IPS DF 19.7 (cell line): Measurements from ENCODE around the gene ARID1B.

Experiments
- DNase-seq: peaks from one replicate; pipeline ENCODE4 v3.0.0-alpha.2; 2013; ENCODE audit warnings: low read depth, low spot score

Gene ARID1B

GRCh38 chr6:156851454-156851921 is 74.3 kb downstream of the ARID1B start:
- DNase-seq = no peak

DNA sequence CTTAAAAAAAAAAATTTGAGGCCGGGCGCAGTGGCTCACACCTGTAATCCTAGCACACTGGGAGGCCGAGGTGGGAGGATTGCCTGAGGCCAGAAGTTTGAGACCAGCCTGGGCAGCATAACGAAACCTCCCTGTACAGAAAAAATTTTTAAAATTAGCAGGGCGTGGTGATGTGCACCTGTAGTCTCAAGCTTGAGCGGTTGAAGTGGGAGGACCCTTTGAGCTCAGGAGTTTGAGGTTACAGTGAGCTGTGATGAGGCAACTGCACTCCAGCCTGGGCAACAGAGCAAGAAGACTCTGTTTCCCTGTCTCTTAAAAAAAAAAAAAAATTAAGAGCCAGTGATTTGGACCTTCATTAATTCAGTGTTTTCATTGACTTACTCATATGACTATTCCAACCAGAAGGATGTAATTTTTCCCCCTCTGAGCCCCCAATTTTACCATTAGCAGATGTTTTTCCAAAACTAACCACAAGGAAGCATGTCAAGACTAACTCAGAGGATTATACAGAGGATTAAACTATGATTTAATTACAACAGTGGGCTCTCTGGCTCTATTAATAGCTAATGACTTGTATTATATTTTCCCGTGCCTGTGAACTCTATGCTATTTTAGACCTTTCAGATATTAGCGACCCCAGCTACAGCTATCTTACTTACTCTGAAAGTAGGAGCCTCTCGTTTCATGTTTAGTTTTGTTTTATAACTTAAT is 75.1 kb downstream of the ARID1B start:
- DNase-seq = no peak

DNA sequence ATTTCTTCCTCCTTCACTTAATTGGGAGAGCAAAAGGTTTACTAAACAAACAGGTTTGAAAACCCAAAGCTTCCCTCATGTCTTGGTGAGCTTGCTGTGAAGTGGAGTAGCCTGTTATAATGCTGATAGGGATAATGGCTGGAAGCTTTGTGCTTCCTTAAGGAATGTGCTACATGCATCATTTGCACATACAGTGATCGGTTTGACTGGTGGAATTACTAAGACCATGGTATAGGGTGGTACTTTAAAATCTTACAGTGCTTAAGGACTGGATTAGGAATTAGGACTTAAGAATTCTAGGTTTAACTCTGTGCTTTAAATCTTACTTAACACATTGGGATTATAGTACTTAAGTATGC is 75.7 kb downstream of the ARID1B start:
- peak; percentile 88 for DNase-seq

- DNase-seq = no peak
These were observed 76.6 kb downstream of the ARID1B start for GRCh38 chr6:156853733-156854132.

DNA sequence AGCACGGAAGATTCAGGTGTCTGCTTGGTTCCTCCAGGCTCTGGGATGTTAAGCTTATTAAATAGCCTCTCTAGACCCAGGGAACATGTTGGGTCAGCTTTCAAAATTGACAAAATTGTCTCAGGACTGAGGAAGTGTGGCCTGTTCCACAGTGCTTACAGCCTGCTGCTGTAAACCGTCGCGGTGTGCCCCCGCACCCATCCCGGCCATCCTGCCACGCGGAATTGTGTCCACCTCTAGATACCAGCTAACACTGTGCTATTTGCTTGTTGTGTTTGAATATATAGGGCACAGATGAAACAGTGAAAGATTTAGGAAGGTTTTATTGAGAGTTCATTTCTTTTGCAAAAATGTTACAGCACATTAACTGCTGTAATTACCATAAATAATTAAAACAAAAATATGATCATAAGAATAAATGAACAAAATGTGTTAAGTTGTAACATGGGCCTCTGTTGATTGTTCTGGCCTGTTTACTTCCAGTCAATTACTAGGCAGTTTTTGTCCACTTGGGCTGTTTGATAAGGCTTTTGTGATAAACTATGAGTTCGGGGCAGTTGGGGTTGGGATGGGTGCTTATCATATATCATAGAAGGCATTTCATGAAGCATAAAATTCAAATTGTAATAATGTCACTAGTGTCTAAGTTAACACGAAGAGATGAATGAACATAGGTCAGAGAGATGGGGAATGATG is 77.4 kb downstream of the ARID1B start:
- no peak for DNase-seq

DNA sequence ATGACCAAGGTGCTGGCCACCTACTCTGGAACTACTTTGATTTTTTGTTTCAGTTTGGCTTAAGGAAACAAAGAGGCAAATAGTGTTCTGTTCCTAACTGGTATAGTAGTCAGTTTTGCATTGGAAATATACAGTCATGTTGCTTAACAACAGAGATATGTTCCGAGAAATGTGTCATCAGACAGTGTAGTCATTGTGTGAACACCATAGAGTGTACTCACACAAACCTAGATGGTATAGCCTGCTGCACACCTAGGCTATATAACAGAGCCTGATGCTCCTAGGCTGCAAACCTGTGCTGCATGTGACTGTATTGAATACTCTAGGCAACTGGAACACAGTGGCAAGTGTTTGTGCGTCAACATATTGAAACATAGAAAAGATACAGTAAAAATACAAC is 80.4 kb downstream of the ARID1B start:
- DNase-seq = no peak

DNA sequence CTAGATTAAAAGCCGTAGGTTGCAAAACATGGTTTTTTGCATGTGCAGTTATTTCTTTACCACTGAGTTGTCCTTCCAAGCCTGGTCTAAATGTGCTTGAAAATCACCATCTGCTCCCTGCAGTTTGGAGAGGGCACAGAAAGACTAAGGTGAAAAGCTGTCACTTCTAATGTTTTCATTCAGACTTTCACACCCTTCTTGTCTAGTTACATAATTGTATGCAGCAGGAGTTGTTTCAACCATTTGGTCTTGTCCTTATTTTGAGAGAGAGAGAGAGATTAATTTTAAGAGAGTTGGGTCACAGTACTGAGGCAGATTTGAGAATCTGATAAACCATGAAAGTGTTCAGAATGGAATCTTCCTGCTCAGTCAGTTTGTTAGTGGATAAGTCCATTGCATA is 82.5 kb downstream of the ARID1B start:
- no peak for DNase-seq

DNA sequence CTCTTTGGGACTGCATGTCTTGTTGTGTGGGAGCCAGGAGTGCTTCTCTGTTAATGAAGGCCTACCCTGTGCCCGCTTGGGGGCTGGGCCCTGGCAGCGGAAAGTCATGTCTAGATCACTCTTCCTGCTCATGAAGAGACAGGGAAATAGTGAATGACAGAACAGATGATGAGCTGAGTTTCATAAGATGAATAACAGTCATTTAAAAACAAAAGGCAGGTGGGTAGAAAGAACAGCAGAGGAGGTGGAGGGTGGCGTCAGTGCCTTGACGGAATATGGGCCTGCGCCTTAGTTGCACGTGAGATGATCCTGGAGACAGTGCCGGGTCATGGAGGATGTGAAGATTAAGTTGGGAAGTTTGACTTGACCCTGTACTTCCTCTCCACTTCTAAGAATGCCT is 85.5 kb downstream of the ARID1B start:
- DNase-seq = no peak

GRCh38 chr6:156863504-156863903 is 86.3 kb downstream of the ARID1B start:
- DNase-seq = no peak

DNA sequence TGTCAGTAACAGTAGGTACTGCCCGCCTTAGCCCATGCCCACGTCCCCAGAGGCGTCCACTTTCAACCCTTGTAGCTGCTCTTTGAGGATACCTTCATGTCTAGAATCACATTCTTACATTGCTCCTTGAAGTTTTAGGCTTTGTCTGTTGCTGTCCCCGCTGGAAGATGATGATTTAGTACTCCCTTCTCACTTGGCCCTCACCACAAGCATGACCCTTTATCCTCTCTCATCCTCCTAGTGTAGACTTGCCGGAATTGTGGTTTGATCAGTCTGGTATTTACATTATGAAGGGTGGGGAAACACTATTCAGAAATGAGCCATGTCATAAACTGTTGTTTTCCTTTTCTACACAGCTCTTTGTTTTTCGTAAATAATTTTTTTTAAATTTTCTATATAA is 87.4 kb downstream of the ARID1B start:
- DNase-seq = no peak

DNA sequence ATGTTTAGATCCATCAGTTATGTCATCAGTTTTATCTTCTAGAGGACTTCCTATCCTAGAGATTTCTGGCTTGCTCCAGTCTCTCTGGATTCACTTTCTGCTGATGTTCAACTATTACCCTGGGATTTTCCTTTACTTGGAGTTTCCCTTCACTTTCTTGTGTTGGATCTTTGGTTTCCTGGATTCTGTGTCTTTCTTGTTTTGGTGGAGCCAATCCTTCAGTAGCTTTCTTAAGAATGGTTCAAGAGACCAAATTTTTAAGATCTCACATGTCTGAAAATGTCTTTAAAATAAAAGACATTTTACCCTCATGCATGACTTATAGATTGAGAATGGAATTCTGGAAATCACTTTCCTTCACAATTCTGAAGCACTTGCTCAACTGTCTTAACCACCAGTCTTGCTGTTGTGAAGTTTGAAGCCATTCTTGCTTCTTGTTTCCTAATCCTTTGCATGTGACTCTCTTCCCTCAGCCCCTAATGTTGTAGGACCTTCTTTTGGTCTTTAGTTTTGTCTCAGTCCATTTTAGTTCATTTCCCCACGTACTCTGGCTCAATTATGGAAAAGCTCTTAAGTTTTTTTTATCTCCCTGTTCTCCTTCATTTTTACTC is 87.9 kb downstream of the ARID1B start:
- no peak for DNase-seq

DNA sequence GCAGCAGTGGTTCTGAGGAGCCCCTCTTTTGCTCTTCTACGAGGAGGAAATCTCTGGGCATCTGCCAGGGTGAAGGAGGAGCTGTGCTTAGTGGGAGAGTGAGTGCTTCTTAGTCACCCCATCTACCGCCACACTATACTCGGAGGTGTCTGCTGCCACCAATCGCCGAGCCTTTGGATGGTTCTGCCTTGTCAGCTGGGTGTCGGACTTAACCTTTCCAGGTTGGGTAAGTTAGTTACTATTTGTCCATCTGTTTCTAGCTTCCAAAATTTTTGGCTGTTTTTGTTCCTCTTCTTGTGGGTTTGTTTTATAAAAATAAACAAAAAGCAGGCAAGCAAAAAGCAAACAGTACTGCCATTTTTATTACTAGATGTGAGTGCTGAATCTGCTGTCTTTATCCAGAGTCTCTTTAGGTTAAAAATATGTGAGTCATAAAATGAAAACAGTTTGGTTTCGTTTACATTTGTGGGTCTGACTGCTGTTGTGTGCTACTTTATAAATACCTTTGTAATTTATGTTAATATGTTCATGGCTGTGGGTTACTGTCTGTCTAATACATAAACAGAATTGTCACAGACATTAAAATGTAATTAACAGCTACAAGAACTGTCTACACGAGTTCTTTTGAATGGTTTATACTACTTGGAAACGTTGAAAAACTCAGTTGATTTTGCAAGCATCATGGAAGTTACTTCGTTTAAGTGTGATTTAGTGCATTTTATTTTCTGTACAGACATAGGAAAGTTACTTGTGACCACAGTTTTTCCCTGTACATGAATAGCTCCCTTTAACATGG is 89.2 kb downstream of the ARID1B start:
- DNase-seq = no peak

DNA sequence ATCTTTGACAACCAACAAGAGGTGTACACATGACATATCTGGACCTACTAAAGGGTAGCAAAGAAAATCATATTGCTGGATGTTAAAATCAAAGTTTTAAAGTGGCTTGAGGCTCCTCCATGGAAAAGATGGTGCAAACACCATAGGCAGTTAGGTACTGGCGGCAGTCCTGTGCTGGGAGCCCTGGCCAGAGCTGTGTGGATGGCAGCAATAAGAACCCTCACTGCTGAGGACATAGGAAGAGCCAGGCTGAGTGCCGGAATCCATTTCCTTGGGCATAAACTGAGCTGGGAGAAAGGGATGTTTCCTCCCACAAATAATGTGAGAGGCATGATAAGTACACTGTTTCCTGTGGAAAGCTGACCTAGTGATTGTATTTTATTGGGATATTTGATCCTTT is 89.9 kb downstream of the ARID1B start:
- no peak for DNase-seq

- DNase-seq = no peak
These were observed 91.2 kb downstream of the ARID1B start for GRCh38 chr6:156868385-156868784.

DNA sequence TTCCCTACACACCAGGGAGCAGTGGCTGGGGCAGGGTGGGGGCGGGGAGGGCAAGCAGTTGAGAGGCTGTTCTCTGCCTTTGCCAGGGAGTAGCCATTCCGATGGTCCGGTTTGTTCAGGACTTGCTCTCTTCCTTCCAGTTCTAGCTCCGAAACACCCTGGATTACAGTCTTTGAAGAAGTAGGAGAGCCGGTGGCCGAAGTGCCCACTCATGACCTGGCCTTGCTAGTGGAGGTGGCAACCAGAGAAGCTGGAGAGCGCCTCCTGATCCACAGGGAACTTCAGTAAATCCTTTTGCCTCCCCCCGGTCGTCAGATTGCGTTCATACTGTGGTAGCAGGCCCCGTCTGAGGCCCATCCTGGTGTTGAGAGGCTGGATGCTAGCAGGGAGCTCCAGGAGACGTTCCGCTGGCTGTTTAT is 92.8 kb downstream of the ARID1B start:
- no peak for DNase-seq

DNA sequence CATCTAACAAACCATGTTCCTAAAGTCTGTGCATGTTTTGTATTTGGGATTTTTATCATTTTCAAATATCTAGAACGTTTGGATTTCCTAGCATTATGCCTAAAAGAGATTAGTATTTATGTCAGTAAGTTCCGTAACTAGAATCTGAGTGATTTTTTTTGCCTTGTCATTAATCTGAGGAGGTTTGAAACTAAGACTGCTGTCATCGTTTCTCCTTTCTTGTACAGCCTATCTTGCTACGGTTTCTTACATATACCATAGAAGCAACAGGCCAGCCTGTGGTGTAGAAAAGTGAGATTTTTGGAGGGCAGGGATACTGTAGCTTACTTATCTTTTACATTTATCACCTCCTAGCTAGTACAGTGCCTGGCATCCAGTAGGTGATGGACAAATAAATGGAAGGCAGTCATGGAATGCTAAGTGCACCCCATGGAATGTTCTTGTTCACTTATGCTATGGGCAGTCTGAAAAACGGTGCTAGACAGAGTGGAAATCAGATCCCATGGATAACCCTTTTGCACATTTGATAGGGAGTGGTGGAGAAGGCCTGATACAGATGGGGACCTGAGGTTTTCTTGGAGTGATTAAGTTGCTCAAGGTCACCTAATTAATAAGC is 93.9 kb downstream of the ARID1B start:
- DNase-seq = no peak

DNA sequence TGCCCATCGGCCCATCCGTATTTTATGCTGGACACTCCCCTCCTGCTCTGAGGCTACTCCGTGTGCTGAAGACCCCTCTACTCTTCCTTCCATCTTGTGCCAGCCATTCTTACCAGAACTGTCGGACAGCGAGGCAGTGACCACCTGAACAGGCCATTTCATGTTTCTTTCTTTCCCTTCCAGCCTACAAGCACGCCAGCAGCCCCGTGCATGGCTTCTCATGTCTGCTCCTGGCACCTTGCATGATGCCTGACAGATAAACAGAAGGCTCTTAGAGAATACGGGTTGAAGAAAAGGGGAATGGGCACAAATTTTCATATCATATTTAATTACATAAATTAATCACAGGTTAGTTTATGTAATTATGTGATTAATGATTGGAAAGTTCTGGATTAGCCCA is 95.7 kb downstream of the ARID1B start:
- DNase-seq = no peak

GRCh38 chr6:156873654-156874380 is 96.6 kb downstream of the ARID1B start:
- no peak for DNase-seq

DNA sequence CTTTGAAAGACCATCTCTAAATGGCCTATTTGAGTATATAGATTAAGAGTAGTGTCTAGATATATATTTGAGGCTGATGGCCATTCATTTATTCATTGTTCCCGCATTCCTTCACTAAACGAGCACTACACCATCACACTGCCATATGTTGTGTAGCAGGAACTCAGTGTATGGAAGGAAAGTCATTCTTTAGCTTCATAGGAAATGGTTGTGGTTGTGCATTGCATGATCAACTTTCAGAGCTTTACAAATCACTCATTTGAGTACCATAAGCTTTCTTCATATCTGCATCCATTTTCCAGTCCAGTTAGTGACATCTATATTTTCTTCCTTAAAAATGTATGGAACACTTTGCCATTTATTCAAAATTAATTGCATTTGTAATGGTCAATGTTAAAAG is 97.9 kb downstream of the ARID1B start:
- no peak for DNase-seq

GRCh38 chr6:156876302-156876701 is 99.1 kb downstream of the ARID1B start:
- DNase-seq = no peak
